A549 (cell line): ENCODE measurements around the gene CREB1. TPM values are rescaled to one million over a fixed set of nuclear protein-coding genes. Genes with fewer than 3 reads are reported as not detected.

Source experiments
- ATAC-seq, 2 experiments: fragments of 200-7000 bp in 1 of 2; fragments of >200 bp in 1 of 2; cut with Nextera tagmentation in 1 of 2; cut with Tn5 transposase in 1 of 2; 3 replicates each; pipeline versions ENCODE4 v1.8.0 to v1.9.1; 2018 to 2020; ENCODE audit warnings: mild to moderate bottlenecking in 1 of 2, moderate library complexity in 1 of 2
- CTCF ChIA-PET: fragments of 300-600 bp; sonication (Branson Sonifier 250); formaldehyde crosslinking; extraction: SDS; loops from one replicate; lab custom pipeline; 2021; ENCODE audit warnings: antibody characterized with exemption, inconsistent platforms; lab: Yijun Ruan, JAX
- POLR2A ChIA-PET: fragments of 350-600 bp; formaldehyde crosslinking; extraction: SDS; loops from one replicate; lab custom pipeline; 2021; ENCODE audit warnings: antibody characterized with exemption, inconsistent platforms; lab: Yijun Ruan, JAX
- DNase-seq, 2 experiments: peaks; one replicate each; pipeline versions ENCODE4 v3.0.0 to v3.0.0-alpha.2; 2011 to 2016; ENCODE audit warnings: low read depth in 1 of 2, low spot score in 1 of 2
- FAIRE-seq: peaks from 2 replicates; lab custom pipeline; 2011; peaks lifted over from hg19 to GRCh38; lab: Jason Lieb, UNC
- H3K27ac ChIP-seq, 2 experiments: fragments of >200 bp; sonication (Bioruptor Twin); formaldehyde crosslinking; 3 replicates each; pipeline ENCODE4 v1.5.1; 2016 to 2017
- H3K4me1 ChIP-seq: fragments of >200 bp; sonication (Bioruptor Twin); formaldehyde crosslinking; 3 replicates; pipeline ENCODE4 v1.6.1; 2016
- H3K4me2 ChIP-seq: fragments of >200 bp; sonication (Bioruptor Twin); formaldehyde crosslinking; 3 replicates; pipeline ENCODE4 v1.6.1; 2016
- H3K4me3 ChIP-seq: fragments of >200 bp; sonication (Bioruptor Twin); formaldehyde crosslinking; 3 replicates; pipeline ENCODE4 v1.5.1; 2016
- H3K9me3 ChIP-seq: fragments of >200 bp; sonication (Bioruptor Twin); formaldehyde crosslinking; 3 replicates; pipeline ENCODE4 v1.6.1; 2016
- ATOH8 ChIP-seq: fragments of 250-450 bp; sonication (Bioruptor Pico); IDR thresholded peaks from 2 replicates; pipeline ENCODE4 v1.5.0; 2020; ENCODE audit warnings: low read depth, mild to moderate bottlenecking, moderate library complexity
- BHLHE40 ChIP-seq: IDR thresholded peaks from 2 replicates; pipeline ENCODE4 v1.6.1; 2012; ENCODE audit warnings: low read depth, low read length, inconsistent platforms
- CEBPB ChIP-seq, 2 experiments: fragments of >200 bp in 1 of 2; sonication (Bioruptor Twin) in 1 of 2; formaldehyde crosslinking in 1 of 2; IDR thresholded peaks; 2 replicates each; pipeline ENCODE4 v1.6.1; 2012 to 2016
- EHMT2 ChIP-seq: fragments of 200-600 bp; sonication (generic); IDR thresholded peaks from 2 replicates; pipeline ENCODE4 v1.6.1; 2016; ENCODE audit warnings: antibody characterized with exemption, low read depth, mild to moderate bottlenecking, moderate library complexity
- JUN ChIP-seq, 2 experiments: fragments of >200 bp; sonication (Bioruptor Twin); formaldehyde crosslinking; IDR thresholded peaks; 2 replicates in 1 of 2; 3 replicates in 1 of 2; pipeline ENCODE4 v1.6.1; 2016 to 2017
- JUNB ChIP-seq: fragments of >200 bp; sonication (Bioruptor Twin); formaldehyde crosslinking; IDR thresholded peaks from 2 replicates; pipeline ENCODE4 v1.6.1; 2016
- KDM5A ChIP-seq: fragments of 200-600 bp; sonication (generic); IDR thresholded peaks from 2 replicates; pipeline ENCODE4 v1.6.1; 2016; ENCODE audit warnings: antibody characterized with exemption, mild to moderate bottlenecking
- MYC ChIP-seq: IDR thresholded peaks from 2 replicates; pipeline ENCODE4 v1.6.1; 2012; ENCODE audit warnings: mild to moderate bottlenecking, inconsistent platforms, low read length, improper control_type of control experiment, borderline replicate concordance
- PHF8 ChIP-seq: fragments of 200-600 bp; sonication (generic); IDR thresholded peaks from 2 replicates; pipeline ENCODE4 v1.6.1; 2016; ENCODE audit warnings: low read depth, mild to moderate bottlenecking, antibody characterized with exemption, moderate library complexity, borderline replicate concordance
- REST ChIP-seq: fragments of 200-600 bp; sonication (generic); IDR thresholded peaks from 2 replicates; pipeline ENCODE4 v1.6.1; 2016; ENCODE audit warnings: antibody characterized with exemption, mild to moderate bottlenecking, moderate library complexity
- WGBS: methylation state at CpG from one replicate; pipeline ENCODE4 v1.1.6; 2017; ENCODE audit errors: missing lambda C conversion rate; 5-methylcytosine and 5-hydroxymethylcytosine counted together
- polyA plus RNA-seq, 4 experiments: library from polyadenylated mRNA; depleted of rRNA in 3 of 4; stranded (reverse); fragments of >200 nt; fragmentation: RNase III in 1 of 4; extraction: RNeasy Plus Mini Kit Qiagen cat#74134 plus additional on column Dnase treatment in 1 of 4; gene quantifications; 2 replicates in 3 of 4; 3 replicates in 1 of 4; pipeline ENCODE4 v1.2.3, GENCODE V29; 2011 to 2017
- TF ChIP-seq, protein P1 (sequence below): fragments of >200 bp; sonication (Bioruptor Twin); formaldehyde crosslinking; IDR thresholded peaks from 3 replicates; pipeline ENCODE4 v1.6.1; 2016
- TF ChIP-seq, protein P2 (sequence below): fragments of >200 bp; sonication (Bioruptor Twin); formaldehyde crosslinking; IDR thresholded peaks from 2 replicates; pipeline ENCODE4 v1.6.1; 2016

Gene CREB1
- polyA plus RNA-seq, 2 of the 4 experiments (the other 2 are of a cell fraction): 14.3 to 42.5 TPM

- TF ChIP-seq REST (no peak), PHF8 (no peak)
- TF ChIP-seq, protein P1, sequence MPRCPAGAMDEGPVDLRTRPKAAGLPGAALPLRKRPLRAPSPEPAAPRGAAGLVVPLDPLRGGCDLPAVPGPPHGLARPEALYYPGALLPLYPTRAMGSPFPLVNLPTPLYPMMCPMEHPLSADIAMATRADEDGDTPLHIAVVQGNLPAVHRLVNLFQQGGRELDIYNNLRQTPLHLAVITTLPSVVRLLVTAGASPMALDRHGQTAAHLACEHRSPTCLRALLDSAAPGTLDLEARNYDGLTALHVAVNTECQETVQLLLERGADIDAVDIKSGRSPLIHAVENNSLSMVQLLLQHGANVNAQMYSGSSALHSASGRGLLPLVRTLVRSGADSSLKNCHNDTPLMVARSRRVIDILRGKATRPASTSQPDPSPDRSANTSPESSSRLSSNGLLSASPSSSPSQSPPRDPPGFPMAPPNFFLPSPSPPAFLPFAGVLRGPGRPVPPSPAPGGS: no peak
Observed at GRCh38 chr2:207513551-207514257, 16.1 kb upstream of the CREB1 start (continued).

- H3K4me3 ChIP-seq: no peak overlapping the region
- ATAC-seq (no peak), FAIRE-seq (no peak), DNase-seq (no peak)
- POLR2A ChIA-PET: interaction anchor here (1.5 kb wide), 1 partner anchor 15 kb away, joined by 9 read pairs; the partner anchor contains the start of gene CREB1
- H3K9me3 ChIP-seq: no peaks in the 10 kb centered on the region
- CTCF ChIA-PET: interaction anchor here (0.9 kb wide), 1 partner anchor 545 kb away, joined by 4 read pairs; no protein-coding TSS in a partner anchor
- TF ChIP-seq CEBPB (IDR thresholded peaks at IDR 0.05) (no peak), BHLHE40 (no peak), REST (no peak), JUNB (no peak), MYC (no peak), ATOH8 (CRISPR knock-in tag) (no peak), EHMT2 (no peak), JUN (IDR thresholded peaks at IDR 0.05) (no peak), KDM5A (no peak)
- TF ChIP-seq, protein P2, sequence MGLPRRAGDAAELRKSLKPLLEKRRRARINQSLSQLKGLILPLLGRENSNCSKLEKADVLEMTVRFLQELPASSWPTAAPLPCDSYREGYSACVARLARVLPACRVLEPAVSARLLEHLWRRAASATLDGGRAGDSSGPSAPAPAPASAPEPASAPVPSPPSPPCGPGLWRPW: no peak
- TF ChIP-seq, protein P1: no peak
- WGBS: 83% methylated on average over 2 of the region's 2 CpGs
- H3K27ac ChIP-seq: peak overlapping the region in 1 of 2 experiments; percentile 25; a peak in 1 of 6 replicates
- peaks cover 12% of the 10 kb centered on the region; the same call in 1 of the 3 replicates for H3K4me1 ChIP-seq
- no peak overlapping the region for H3K4me2 ChIP-seq
Observed at GRCh38 chr2:207514451-207514850, 15.3 kb upstream of the CREB1 start.
